ENCODE measurements around the gene IMMP2L. TPM values are rescaled to one million over a fixed set of nuclear protein-coding genes. Genes with fewer than 3 reads are reported as not detected.
"Not testable (repeated sequence)": the region's sequence is repeated elsewhere in the genome, so short reads cannot be mapped to it uniquely, and the experiment has no call there.

The IMMP2L gene
- total RNA-seq, 4 donors from 2014 or later, result 12.4 to 31.7 (median 22.8) TPM

GRCh38 chr7:111594602-111595001 lies 32.3 kb upstream of the IMMP2L start:
- no peak for ATAC-seq (ENCODE audit: low FRiP score)
- TF ChIP-seq CTCF (IDR thresholded peaks at IDR 0.05), result no peak

GRCh38 chr7:111593343-111593742 lies 31.1 kb upstream of the IMMP2L start:
- no peak for ATAC-seq (ENCODE audit: low FRiP score)
- no peak for TF ChIP-seq CTCF (IDR thresholded peaks at IDR 0.05)
- no peak for DNase-seq (ENCODE audit: low spot score)

More at GRCh38 chr7:111594602-111595001, 32.3 kb upstream of the IMMP2L start:
- no peak for DNase-seq (ENCODE audit: low spot score)

GRCh38 chr7:111588065-111588433 lies 25.8 kb upstream of the IMMP2L start:
- DNase-seq (ENCODE audit: low spot score) (no peak), ATAC-seq (ENCODE audit: low FRiP score) (no peak)
- TF ChIP-seq CTCF (IDR thresholded peaks at IDR 0.05), result no peak

GRCh38 chr7:111587410-111588064 lies 25.2 kb upstream of the IMMP2L start:
- ATAC-seq (ENCODE audit: low FRiP score), result no peak
- TF ChIP-seq CTCF (IDR thresholded peaks at IDR 0.05), result no peak
- no peak for DNase-seq (ENCODE audit: low spot score)

- DNase-seq (ENCODE audit: low spot score), result no peak
- no peak for TF ChIP-seq CTCF (IDR thresholded peaks at IDR 0.05)
- ATAC-seq (ENCODE audit: low FRiP score), result no peak
Observed at GRCh38 chr7:111586711-111587409, 24.6 kb upstream of the IMMP2L start.

- not testable (repeated sequence) for DNase-seq (ENCODE audit: low spot score); ATAC-seq (ENCODE audit: low FRiP score)
Observed at GRCh38 chr7:111581784-111582488, 19.6 kb upstream of the IMMP2L start.

- not testable (repeated sequence) for DNase-seq (ENCODE audit: low spot score); ATAC-seq (ENCODE audit: low FRiP score)
Observed at GRCh38 chr7:111581207-111581606, 18.9 kb upstream of the IMMP2L start.

GRCh38 chr7:111578754-111579153 lies 16.5 kb upstream of the IMMP2L start:
- ATAC-seq (ENCODE audit: low FRiP score) (no peak), DNase-seq (ENCODE audit: low spot score) (no peak)
- no peak for TF ChIP-seq CTCF (IDR thresholded peaks at IDR 0.05)
